Neural progenitor cell (in vitro differentiated cells): ENCODE measurements around the gene CNTN5. TPM values are rescaled to one million over a fixed set of nuclear protein-coding genes. Genes with fewer than 3 reads are reported as not detected.

ENCODE experiments used
- DNase-seq: peaks from one replicate; pipeline ENCODE4 v3.0.0-alpha.2; 2016; ENCODE audit warnings: low spot score
- H2AFZ ChIP-seq: fragments of 200-600 bp; sonication (generic); replicated peaks from 2 replicates; pipeline ENCODE4 v1.6.1; 2016; ENCODE audit warnings: antibody characterized with exemption
- H3F3A ChIP-seq: fragments of 200-600 bp; sonication (generic); 2 replicates; pipeline ENCODE4 v1.6.1; 2016; ENCODE audit warnings: antibody characterized with exemption, low read depth
- H3K27ac ChIP-seq: fragments of 200-600 bp; sonication (generic); 2 replicates; pipeline ENCODE4 v1.5.1; 2016; ENCODE audit warnings: mild to moderate bottlenecking
- H3K27me3 ChIP-seq: fragments of 200-600 bp; sonication (generic); 2 replicates; pipeline ENCODE4 v1.6.1; 2016; ENCODE audit warnings: mild to moderate bottlenecking, moderate library complexity
- H3K36me3 ChIP-seq: fragments of 200-600 bp; sonication (generic); 2 replicates; pipeline ENCODE4 v1.5.1; 2016
- H3K4me1 ChIP-seq: fragments of 200-600 bp; sonication (generic); 2 replicates; pipeline ENCODE4 v1.6.1; 2016; ENCODE audit warnings: mixed run types
- H3K4me2 ChIP-seq: fragments of 200-600 bp; sonication (generic); 2 replicates; pipeline ENCODE4 v1.6.1; 2016
- H3K4me3 ChIP-seq: fragments of 200-600 bp; sonication (generic); 2 replicates; pipeline ENCODE4 v1.5.1; 2016
- H3K79me2 ChIP-seq: fragments of 200-600 bp; sonication (generic); 2 replicates; pipeline ENCODE4 v1.6.1; 2016; ENCODE audit warnings: low read depth
- H3K9ac ChIP-seq: fragments of 200-600 bp; sonication (generic); 2 replicates; pipeline ENCODE4 v1.6.1; 2016
- H3K9me3 ChIP-seq: fragments of 200-600 bp; sonication (generic); 2 replicates; pipeline ENCODE4 v1.5.1; 2016; ENCODE audit warnings: low read depth
- H4K20me1 ChIP-seq: fragments of 200-600 bp; sonication (generic); 2 replicates; pipeline ENCODE4 v1.6.1; 2016; ENCODE audit warnings: low read depth
- H3K27ac Mint-ChIP-seq: 3 replicates; pipeline ENCODE4 v1.8.0; 2021; ENCODE audit warnings: mixed read lengths
- H3K27me3 Mint-ChIP-seq: 2 replicates; pipeline ENCODE4 v1.8.0; 2022; ENCODE audit warnings: low read depth, mild to moderate bottlenecking, inconsistent platforms, moderate library complexity, mixed read lengths; ENCODE audit not compliant: insufficient read depth
- H3K36me3 Mint-ChIP-seq: 3 replicates; pipeline ENCODE4 v1.8.0; 2021; ENCODE audit warnings: mixed read lengths
- H3K4me1 Mint-ChIP-seq: 3 replicates; pipeline ENCODE4 v1.8.0; 2021; ENCODE audit warnings: mixed read lengths
- H3K4me3 Mint-ChIP-seq: 3 replicates; pipeline ENCODE4 v1.8.0; 2021; ENCODE audit warnings: mild to moderate bottlenecking, moderate library complexity, mixed read lengths
- H3K9me3 Mint-ChIP-seq: 3 replicates; pipeline ENCODE4 v1.8.0; 2020; ENCODE audit warnings: mixed read lengths
- CTCF ChIP-seq: fragments of 200-600 bp; sonication (generic); IDR thresholded peaks from 2 replicates; pipeline ENCODE4 v1.5.1; 2017; ENCODE audit warnings: antibody characterized with exemption, mild to moderate bottlenecking
- EZH2 ChIP-seq: fragments of 200-600 bp; sonication (generic); IDR thresholded peaks from 2 replicates; pipeline ENCODE4 v1.6.1; 2017; ENCODE audit warnings: antibody characterized with exemption, mild to moderate bottlenecking, moderate library complexity
- EZH2phosphoT487 ChIP-seq: fragments of 200-600 bp; sonication (generic); IDR thresholded peaks from 2 replicates; pipeline ENCODE4 v1.6.1; 2017; ENCODE audit warnings: antibody characterized with exemption
- total RNA-seq: library from RNA; depleted of rRNA; stranded (reverse); fragments of >200 nt; gene quantifications from 2 replicates; pipeline ENCODE4 v1.2.3, GENCODE V29; 2015; ENCODE audit warnings: low replicate concordance

The CNTN5 gene
- total RNA-seq, 1 donor from 2014 or later = 0.19 TPM

GRCh38 chr11:100367892-100368291 is 1347.1 kb downstream of the CNTN5 start:
- Histone ChIP-seq H4K20me1 (no peaks in the 10 kb centered on the region), H3K4me2 (no peak overlapping the region), H3K9me3 (no peaks in the 10 kb centered on the region), H2AFZ (no peak overlapping the region), H3K4me3 (no peak overlapping the region), H3K27me3 (no peaks in the 10 kb centered on the region), H3F3A (no peaks in the 10 kb centered on the region), H3K9ac (no peak overlapping the region), H3K79me2 (no peaks in the 10 kb centered on the region), H3K4me1 (no peaks in the 10 kb centered on the region), H3K27ac (no peak overlapping the region), H3K36me3 (no peaks in the 10 kb centered on the region)
- TF ChIP-seq EZH2phosphoT487 = no peak
- TF ChIP-seq CTCF = no peak
- TF ChIP-seq EZH2 = no peak
- H3K27ac Mint-ChIP-seq = no peak overlapping the region
- peaks cover 9% of the 10 kb centered on the region for H3K9me3 Mint-ChIP-seq
- H3K27me3 Mint-ChIP-seq = no peaks in the 10 kb centered on the region
- H3K4me3 Mint-ChIP-seq = no peak overlapping the region
- DNase-seq = no peak
- H3K4me1 Mint-ChIP-seq = no peaks in the 10 kb centered on the region
- H3K36me3 Mint-ChIP-seq = no peaks in the 10 kb centered on the region

GRCh38 chr11:100383357-100383865 is 1362.7 kb downstream of the CNTN5 start:
- Mint-ChIP-seq H3K27me3 (no peaks in the 10 kb centered on the region), H3K4me3 (no peak overlapping the region), H3K36me3 (no peaks in the 10 kb centered on the region), H3K27ac (no peak overlapping the region), H3K4me1 (no peaks in the 10 kb centered on the region), H3K9me3 (peaks cover 17% of the 10 kb centered on the region)
- no peak overlapping the region for H3K9ac ChIP-seq
- no peaks in the 10 kb centered on the region for H3K36me3 ChIP-seq
- no peaks in the 10 kb centered on the region for H4K20me1 ChIP-seq
- peaks cover 4% of the 10 kb centered on the region for H3K9me3 ChIP-seq
- H3K4me2 ChIP-seq = no peak overlapping the region
- TF ChIP-seq EZH2 = no peak
- TF ChIP-seq CTCF = no peak
- no peak for TF ChIP-seq EZH2phosphoT487
- H3K27ac ChIP-seq = no peak overlapping the region
- no peaks in the 10 kb centered on the region for H3K4me1 ChIP-seq
- H3K79me2 ChIP-seq = no peaks in the 10 kb centered on the region
- H3K27me3 ChIP-seq = no peaks in the 10 kb centered on the region
- no peak overlapping the region for H2AFZ ChIP-seq
- H3K4me3 ChIP-seq = no peak overlapping the region
- no peak for DNase-seq
- no peaks in the 10 kb centered on the region for H3F3A ChIP-seq

- H3K27me3 ChIP-seq = no peaks in the 10 kb centered on the region
- H3K4me1 Mint-ChIP-seq = no peaks in the 10 kb centered on the region
- H2AFZ ChIP-seq = peak overlapping the region; percentile 79
- TF ChIP-seq EZH2 = no peak
- TF ChIP-seq CTCF = no peak
- no peak for TF ChIP-seq EZH2phosphoT487
- no peaks in the 10 kb centered on the region for H4K20me1 ChIP-seq
- H3K27ac Mint-ChIP-seq = no peak overlapping the region
- peaks cover 10% of the 10 kb centered on the region for H3K4me1 ChIP-seq
- no peaks in the 10 kb centered on the region for H3K79me2 ChIP-seq
- no peak overlapping the region for H3K4me3 ChIP-seq
- no peak for DNase-seq
- no peak overlapping the region for H3K9ac ChIP-seq
- H3K4me2 ChIP-seq = no peak overlapping the region
- H3F3A ChIP-seq = no peaks in the 10 kb centered on the region
- H3K27me3 Mint-ChIP-seq = no peaks in the 10 kb centered on the region
- H3K9me3 ChIP-seq = no peaks in the 10 kb centered on the region
- no peaks in the 10 kb centered on the region for H3K36me3 ChIP-seq
- no peak overlapping the region for H3K4me3 Mint-ChIP-seq
- peaks cover 2% of the 10 kb centered on the region for H3K9me3 Mint-ChIP-seq
- no peaks in the 10 kb centered on the region for H3K36me3 Mint-ChIP-seq
- no peak overlapping the region for H3K27ac ChIP-seq
These were observed 1375.5 kb downstream of the CNTN5 start for GRCh38 chr11:100396266-100396665.
